ENCODE results near the gene COG3.

COG3 gene

DNA sequence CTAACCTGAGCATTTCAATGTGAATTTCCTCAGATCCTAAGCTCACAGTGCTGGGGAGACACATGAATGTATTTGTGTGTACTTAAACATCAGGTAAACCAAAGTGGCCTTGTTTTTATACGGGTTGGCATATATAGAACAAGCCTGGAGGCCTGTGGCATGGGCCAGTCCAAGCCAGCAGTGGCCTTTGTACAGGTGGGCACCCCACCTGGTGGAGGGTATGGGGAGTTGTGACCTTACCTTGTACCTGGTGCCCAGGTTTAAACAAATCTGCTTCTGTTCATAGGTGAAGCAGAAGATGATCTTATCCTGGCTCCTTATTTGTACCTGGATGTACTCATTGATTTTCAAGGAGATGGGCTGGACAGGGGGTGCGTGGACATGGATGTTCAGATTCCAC, 79.8 kb downstream of the COG3 start:
- Histone ChIP-seq H3K4me1 (ENCODE audit: control insufficient read depth, insufficient read depth, low read length, unreplicated experiment) (no peaks in the 10 kb centered on the region), H3K79me2 (ENCODE audit: control insufficient read depth, insufficient read depth, low read length, unreplicated experiment) (no peaks in the 10 kb centered on the region), H3K27ac (ENCODE audit: low read depth, low read length) (no peak overlapping the region), H2AFZ (ENCODE audit: low read length, unreplicated experiment) (no peak overlapping the region), H3K36me3 (ENCODE audit: insufficient read depth, low read length) (no peaks in the 10 kb centered on the region), H3K27me3 (ENCODE audit: insufficient read depth, low read length) (peaks cover 26% of the 10 kb centered on the region), H3K4me3 (ENCODE audit: low read depth, low read length) (no peak overlapping the region)

DNA sequence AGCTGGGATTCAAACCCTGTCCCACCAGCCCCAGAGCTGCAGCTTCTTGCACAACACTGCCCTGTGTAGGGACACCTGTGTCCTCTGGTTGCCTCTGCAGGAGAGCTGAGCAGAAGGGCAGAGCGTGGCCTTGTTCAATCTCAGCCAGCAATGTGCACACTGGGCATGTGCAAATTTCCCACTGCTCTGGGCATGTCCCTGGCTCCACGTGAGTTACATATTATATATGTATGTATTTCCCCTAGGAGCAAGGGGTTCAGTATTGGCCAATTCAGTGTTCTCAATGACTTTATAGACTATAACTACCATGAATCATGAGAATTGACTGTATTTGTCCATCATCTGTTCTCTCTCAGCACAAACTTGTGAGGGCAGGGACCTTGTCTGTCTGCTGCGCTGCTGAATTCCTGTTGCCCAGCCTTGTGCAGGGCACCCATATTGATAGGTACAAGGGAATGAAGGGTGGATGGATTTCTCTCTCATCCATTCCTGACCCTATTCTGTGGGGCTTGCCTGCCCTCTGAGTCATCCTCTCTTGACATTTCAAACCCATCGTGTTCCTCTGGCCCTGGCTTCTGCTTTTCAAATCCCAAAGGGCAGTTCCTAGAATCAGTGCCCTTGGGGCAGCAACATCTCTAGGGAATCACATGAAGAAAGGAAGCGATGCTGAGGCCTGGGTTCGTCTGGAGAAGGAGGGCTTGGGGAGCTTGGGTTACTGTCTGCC, 81.1 kb downstream of the COG3 start:
- Histone ChIP-seq H3K4me1 (ENCODE audit: control insufficient read depth, insufficient read depth, low read length, unreplicated experiment) (no peaks in the 10 kb centered on the region), H3K4me3 (ENCODE audit: low read depth, low read length) (no peak overlapping the region), H3K79me2 (ENCODE audit: control insufficient read depth, insufficient read depth, low read length, unreplicated experiment) (no peaks in the 10 kb centered on the region), H3K27me3 (ENCODE audit: insufficient read depth, low read length) (peaks cover 38% of the 10 kb centered on the region), H3K36me3 (ENCODE audit: insufficient read depth, low read length) (no peaks in the 10 kb centered on the region), H2AFZ (ENCODE audit: low read length, unreplicated experiment) (no peak overlapping the region), H3K27ac (ENCODE audit: low read depth, low read length) (no peak overlapping the region)

DNA sequence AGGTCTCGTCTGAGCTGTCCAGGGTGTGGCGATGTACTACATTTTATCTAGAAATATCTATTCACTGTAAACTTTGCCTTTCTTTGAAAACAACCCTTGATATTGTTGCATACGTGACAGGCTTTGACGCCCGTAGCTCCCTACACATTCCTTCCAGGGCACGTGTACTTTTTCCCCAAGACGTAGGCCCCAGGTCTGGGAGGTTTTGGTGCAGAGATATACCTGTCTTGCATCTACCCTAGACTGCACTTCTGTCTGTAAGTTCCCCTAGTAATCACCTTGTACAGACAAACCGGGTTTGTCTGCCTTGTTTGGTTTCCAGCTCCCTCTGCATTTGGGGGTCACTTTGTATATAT, 81.6 kb downstream of the COG3 start:
- no peak overlapping the region for H3K27ac ChIP-seq (ENCODE audit: low read depth, low read length)
- peaks cover 40% of the 10 kb centered on the region for H3K27me3 ChIP-seq (ENCODE audit: insufficient read depth, low read length)
- no peaks in the 10 kb centered on the region for H3K79me2 ChIP-seq (ENCODE audit: control insufficient read depth, insufficient read depth, low read length, unreplicated experiment)
- H3K4me1 ChIP-seq (ENCODE audit: control insufficient read depth, insufficient read depth, low read length, unreplicated experiment), result no peaks in the 10 kb centered on the region
- no peak overlapping the region for H2AFZ ChIP-seq (ENCODE audit: low read length, unreplicated experiment)
- no peak overlapping the region for H3K4me3 ChIP-seq (ENCODE audit: low read depth, low read length)
- no peaks in the 10 kb centered on the region for H3K36me3 ChIP-seq (ENCODE audit: insufficient read depth, low read length)

DNA sequence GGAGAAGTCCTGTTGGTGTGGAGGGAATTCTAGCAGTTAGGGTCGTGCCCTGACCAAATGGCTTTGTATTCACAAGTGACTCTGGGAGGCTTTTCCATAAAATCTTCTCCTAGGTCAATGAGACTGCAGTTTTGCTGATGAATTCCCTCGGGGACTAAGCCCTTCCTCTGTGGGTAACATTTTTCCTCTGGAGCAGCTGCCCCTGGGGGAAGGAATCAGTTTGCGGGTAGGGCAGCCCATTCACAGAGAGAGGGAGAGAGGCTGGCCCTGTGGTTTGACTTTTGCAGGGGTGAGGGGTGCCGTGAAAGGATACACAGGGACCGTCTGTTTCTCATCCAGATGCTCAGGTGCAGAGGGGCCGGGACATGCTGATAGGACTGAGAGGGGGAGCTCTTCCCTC, 83.5 kb downstream of the COG3 start:
- Histone ChIP-seq H3K36me3 (ENCODE audit: insufficient read depth, low read length) (no peaks in the 10 kb centered on the region), H3K27ac (ENCODE audit: low read depth, low read length) (no peak overlapping the region), H3K79me2 (ENCODE audit: control insufficient read depth, insufficient read depth, low read length, unreplicated experiment) (no peaks in the 10 kb centered on the region), H3K27me3 (ENCODE audit: insufficient read depth, low read length) (peaks cover 54% of the 10 kb centered on the region), H3K4me1 (ENCODE audit: control insufficient read depth, insufficient read depth, low read length, unreplicated experiment) (no peaks in the 10 kb centered on the region), H2AFZ (ENCODE audit: low read length, unreplicated experiment) (no peak overlapping the region), H3K4me3 (ENCODE audit: low read depth, low read length) (no peak overlapping the region)

DNA sequence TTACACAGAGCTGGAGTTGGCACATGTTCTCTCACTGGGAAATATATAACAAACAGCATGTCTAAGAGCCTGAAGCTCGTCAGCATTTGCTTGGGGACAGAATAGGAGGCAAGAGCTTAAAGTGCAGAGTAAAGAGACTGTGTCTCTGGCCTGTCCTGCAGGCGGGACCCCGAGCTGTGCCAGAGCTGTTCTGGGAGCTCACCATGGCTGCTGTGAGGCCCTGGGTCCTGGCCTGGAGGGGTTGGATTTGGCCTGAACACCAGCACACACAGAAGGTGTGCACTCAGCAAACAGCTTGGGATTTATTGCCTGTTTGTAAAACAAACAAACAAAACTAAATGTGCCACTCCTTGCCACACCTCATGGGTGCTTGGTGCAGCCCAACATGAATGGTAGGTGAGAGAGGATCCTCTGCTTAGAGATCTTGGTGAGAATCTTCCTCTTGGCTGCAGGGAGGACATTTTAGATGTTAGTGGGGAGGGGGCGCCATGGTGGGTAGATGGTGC, 89.9 kb downstream of the COG3 start:
- no peak overlapping the region for H3K4me3 ChIP-seq (ENCODE audit: low read depth, low read length)
- H3K36me3 ChIP-seq (ENCODE audit: insufficient read depth, low read length), result no peaks in the 10 kb centered on the region
- H2AFZ ChIP-seq (ENCODE audit: low read length, unreplicated experiment), result no peak overlapping the region
- H3K79me2 ChIP-seq (ENCODE audit: control insufficient read depth, insufficient read depth, low read length, unreplicated experiment), result no peaks in the 10 kb centered on the region
- peaks cover 58% of the 10 kb centered on the region for H3K27me3 ChIP-seq (ENCODE audit: insufficient read depth, low read length)
- H3K4me1 ChIP-seq (ENCODE audit: control insufficient read depth, insufficient read depth, low read length, unreplicated experiment), result no peaks in the 10 kb centered on the region
- H3K27ac ChIP-seq (ENCODE audit: low read depth, low read length), result no peak overlapping the region

DNA sequence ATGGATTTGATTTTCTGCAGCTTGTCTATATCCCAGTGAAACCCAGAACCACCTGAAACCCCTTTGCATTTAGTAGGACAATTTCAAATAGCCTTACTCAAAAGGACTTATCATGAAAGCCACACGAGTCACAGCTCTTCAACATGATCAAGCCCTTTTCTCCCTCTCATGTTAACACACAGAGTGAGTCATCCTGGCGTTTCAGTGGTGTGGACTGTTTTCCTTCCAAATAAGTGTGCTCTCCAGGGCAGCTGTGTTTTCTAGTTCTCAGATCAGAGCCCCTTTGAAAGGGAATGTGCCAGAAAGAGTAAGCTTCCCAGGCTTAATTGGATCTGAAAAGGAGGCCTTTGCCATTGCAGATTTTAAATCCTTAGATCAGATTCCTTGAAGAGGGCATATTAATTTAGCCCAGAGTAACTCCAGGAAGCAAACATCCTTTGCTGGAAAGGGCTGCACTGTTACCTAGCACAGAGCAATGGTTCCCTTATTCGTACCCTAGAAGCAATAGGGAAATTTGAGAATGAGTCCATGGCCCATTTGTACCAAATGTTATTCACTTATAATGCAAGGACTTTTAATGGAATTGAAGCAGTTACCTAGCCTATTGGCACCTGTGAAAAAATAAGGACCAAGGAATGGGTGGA, 99.5 kb downstream of the COG3 start:
- no peaks in the 10 kb centered on the region for H3K79me2 ChIP-seq (ENCODE audit: control insufficient read depth, insufficient read depth, low read length, unreplicated experiment)
- H3K27ac ChIP-seq (ENCODE audit: low read depth, low read length), result no peak overlapping the region
- no peak overlapping the region for H2AFZ ChIP-seq (ENCODE audit: low read length, unreplicated experiment)
- H3K27me3 ChIP-seq (ENCODE audit: insufficient read depth, low read length), result peaks cover 53% of the 10 kb centered on the region
- peaks cover 4% of the 10 kb centered on the region for H3K4me1 ChIP-seq (ENCODE audit: control insufficient read depth, insufficient read depth, low read length, unreplicated experiment)
- H3K4me3 ChIP-seq (ENCODE audit: low read depth, low read length), result no peak overlapping the region
- no peaks in the 10 kb centered on the region for H3K36me3 ChIP-seq (ENCODE audit: insufficient read depth, low read length)

DNA sequence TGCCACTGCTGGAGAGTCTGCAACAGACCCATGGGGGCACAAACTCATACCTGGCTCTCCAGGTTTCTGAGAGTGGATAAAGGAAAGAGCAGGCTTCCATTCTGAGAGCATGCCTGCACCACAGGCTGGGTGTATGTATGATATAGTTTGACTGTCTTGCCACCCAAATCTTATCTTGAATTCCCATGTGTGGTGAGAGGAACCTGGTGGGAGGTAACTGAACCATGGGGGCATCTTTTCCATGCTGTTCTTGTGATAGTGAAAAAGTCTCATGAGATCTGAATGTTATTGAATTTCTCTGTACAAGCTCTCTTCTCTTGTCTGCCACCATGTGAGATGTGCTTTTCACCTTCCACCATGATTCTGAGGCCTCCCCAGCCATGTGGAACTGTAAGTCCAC, 100.6 kb downstream of the COG3 start:
- H3K27me3 ChIP-seq (ENCODE audit: insufficient read depth, low read length), result peaks cover 52% of the 10 kb centered on the region
- no peak overlapping the region for H3K27ac ChIP-seq (ENCODE audit: low read depth, low read length)
- no peaks in the 10 kb centered on the region for H3K36me3 ChIP-seq (ENCODE audit: insufficient read depth, low read length)
- no peak overlapping the region for H2AFZ ChIP-seq (ENCODE audit: low read length, unreplicated experiment)
- H3K79me2 ChIP-seq (ENCODE audit: control insufficient read depth, insufficient read depth, low read length, unreplicated experiment), result no peaks in the 10 kb centered on the region
- peaks cover 4% of the 10 kb centered on the region for H3K4me1 ChIP-seq (ENCODE audit: control insufficient read depth, insufficient read depth, low read length, unreplicated experiment)
- H3K4me3 ChIP-seq (ENCODE audit: low read depth, low read length), result no peak overlapping the region

DNA sequence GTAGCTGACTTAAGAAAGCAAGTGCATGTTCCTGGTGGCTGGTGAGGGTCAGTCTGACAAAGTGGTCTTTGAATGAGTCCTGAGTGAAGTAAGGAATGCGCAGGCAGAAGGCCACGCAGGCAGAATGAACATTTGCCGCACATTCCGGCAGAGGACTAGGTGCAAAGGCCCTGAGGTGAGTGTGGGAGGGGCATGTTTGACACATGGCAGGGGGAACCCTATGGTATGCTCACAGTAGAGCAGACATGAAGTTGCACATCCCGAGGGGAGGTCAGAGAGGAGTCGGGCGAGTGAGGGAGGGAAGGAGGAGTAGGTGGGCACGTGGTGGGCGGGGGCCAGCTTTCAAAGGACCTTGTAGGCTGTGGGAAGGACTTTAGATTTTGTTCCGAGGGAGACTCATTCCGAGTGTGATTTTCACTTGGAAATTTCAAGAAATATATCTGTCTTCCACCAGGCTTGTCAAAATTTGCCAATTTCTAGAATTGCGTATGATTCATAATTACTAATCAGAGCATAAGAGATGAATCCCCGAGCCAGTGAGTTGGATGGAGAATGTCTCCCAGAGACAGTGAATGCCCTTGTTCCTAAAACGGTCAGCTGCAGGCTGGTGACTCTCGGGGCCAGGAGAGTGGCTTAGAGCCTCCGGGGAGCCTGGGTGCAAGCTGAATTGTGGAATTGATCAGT, 110.5 kb downstream of the COG3 start:
- Histone ChIP-seq H3K4me1 (ENCODE audit: control insufficient read depth, insufficient read depth, low read length, unreplicated experiment) (peaks cover 9% of the 10 kb centered on the region), H3K27me3 (ENCODE audit: insufficient read depth, low read length) (peaks cover 69% of the 10 kb centered on the region), H3K79me2 (ENCODE audit: control insufficient read depth, insufficient read depth, low read length, unreplicated experiment) (no peaks in the 10 kb centered on the region), H3K27ac (ENCODE audit: low read depth, low read length) (no peak overlapping the region), H2AFZ (ENCODE audit: low read length, unreplicated experiment) (no peak overlapping the region), H3K4me3 (ENCODE audit: low read depth, low read length) (no peak overlapping the region), H3K36me3 (ENCODE audit: insufficient read depth, low read length) (no peaks in the 10 kb centered on the region)

DNA sequence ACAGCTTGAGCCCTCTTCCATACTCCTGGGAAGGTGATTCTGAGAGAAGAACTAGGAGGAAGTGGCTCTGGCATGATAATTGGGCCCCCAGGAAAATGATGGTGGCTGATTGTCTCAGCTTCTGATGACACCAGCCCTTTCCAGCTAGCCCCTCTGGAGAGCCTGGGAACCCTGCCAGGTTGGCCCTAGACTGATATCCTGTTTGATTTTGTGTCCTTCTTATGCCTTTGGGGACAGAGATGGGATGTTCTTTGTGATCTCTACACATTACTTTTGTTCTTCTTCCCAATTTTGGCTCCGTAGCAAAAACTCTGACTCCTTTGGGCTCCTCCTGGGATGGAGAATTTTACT, 111.1 kb downstream of the COG3 start:
- no peak overlapping the region for H2AFZ ChIP-seq (ENCODE audit: low read length, unreplicated experiment)
- no peak overlapping the region for H3K4me3 ChIP-seq (ENCODE audit: low read depth, low read length)
- no peaks in the 10 kb centered on the region for H3K79me2 ChIP-seq (ENCODE audit: control insufficient read depth, insufficient read depth, low read length, unreplicated experiment)
- H3K4me1 ChIP-seq (ENCODE audit: control insufficient read depth, insufficient read depth, low read length, unreplicated experiment), result peaks cover 9% of the 10 kb centered on the region
- H3K27me3 ChIP-seq (ENCODE audit: insufficient read depth, low read length), result peaks cover 70% of the 10 kb centered on the region
- H3K27ac ChIP-seq (ENCODE audit: low read depth, low read length), result no peak overlapping the region
- H3K36me3 ChIP-seq (ENCODE audit: insufficient read depth, low read length), result no peaks in the 10 kb centered on the region

DNA sequence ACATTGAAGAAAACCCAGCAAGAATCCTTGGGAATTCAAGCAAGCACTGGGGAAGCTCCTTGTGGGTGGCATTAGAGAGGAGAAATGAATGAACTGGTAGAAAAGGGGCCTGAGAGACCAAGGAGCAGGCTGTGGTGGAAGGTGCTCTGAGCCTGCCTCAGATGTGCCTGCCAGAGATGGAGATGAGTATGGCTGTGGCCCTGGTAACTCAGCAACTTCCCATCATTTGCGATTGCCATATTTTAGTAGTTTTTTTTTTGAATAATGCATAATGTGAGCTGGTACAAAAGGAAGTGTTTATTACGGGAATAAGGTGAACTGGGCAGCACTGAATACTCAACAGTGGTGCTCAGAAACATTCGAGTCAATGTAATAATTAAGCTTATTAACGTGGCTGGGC, 111.7 kb downstream of the COG3 start:
- Histone ChIP-seq H3K79me2 (ENCODE audit: control insufficient read depth, insufficient read depth, low read length, unreplicated experiment) (no peaks in the 10 kb centered on the region), H3K27me3 (ENCODE audit: insufficient read depth, low read length) (peaks cover 70% of the 10 kb centered on the region), H3K4me3 (ENCODE audit: low read depth, low read length) (no peak overlapping the region), H3K36me3 (ENCODE audit: insufficient read depth, low read length) (no peaks in the 10 kb centered on the region), H3K4me1 (ENCODE audit: control insufficient read depth, insufficient read depth, low read length, unreplicated experiment) (peaks cover 9% of the 10 kb centered on the region), H3K27ac (ENCODE audit: low read depth, low read length) (no peak overlapping the region), H2AFZ (ENCODE audit: low read length, unreplicated experiment) (no peak overlapping the region)
